GM12878 (cell line): ENCODE measurements around the gene MIA. TPM values are rescaled to one million over a fixed set of nuclear protein-coding genes. Genes with fewer than 3 reads are reported as not detected.

Experiments used
- CHD4 ChIP-seq: fragments of 200-600 bp; sonication (generic); IDR thresholded peaks from 2 replicates; pipeline ENCODE4 v1.6.1; 2016; ENCODE audit warnings: mild to moderate bottlenecking
- CREB1 ChIP-seq: IDR thresholded peaks from 2 replicates; pipeline ENCODE4 v1.6.1; 2012; ENCODE audit warnings: low read depth, mild to moderate bottlenecking, inconsistent platforms
- CREM ChIP-seq: IDR thresholded peaks from 2 replicates; pipeline ENCODE4 v1.6.1; 2014; ENCODE audit warnings: antibody characterized with exemption, low read depth
- ESRRA ChIP-seq: IDR thresholded peaks from 2 replicates; pipeline ENCODE4 v1.6.1; 2012; ENCODE audit warnings: mild to moderate bottlenecking, low read length, improper control_type of control experiment
- FOS ChIP-seq: IDR thresholded peaks from 3 replicates; pipeline ENCODE4 v1.6.1; 2011; ENCODE audit warnings: borderline replicate concordance; ENCODE audit not compliant: insufficient read length; ENCODE audit errors: extremely low read depth
- GATAD2B ChIP-seq: fragments of 450-650 bp; conservative IDR thresholded peaks from 2 replicates; pipeline ENCODE4 v1.6.1; 2017; ENCODE audit warnings: low read depth, mild to moderate bottlenecking, moderate library complexity
- KDM1A ChIP-seq: fragments of 200-600 bp; sonication (generic); IDR thresholded peaks from 2 replicates; pipeline ENCODE4 v1.6.1; 2016; ENCODE audit warnings: borderline replicate concordance
- MEF2B ChIP-seq: fragments of 450-650 bp; IDR thresholded peaks from 2 replicates; pipeline ENCODE4 v1.6.1; 2018; ENCODE audit warnings: mild to moderate bottlenecking, moderate library complexity; ENCODE audit not compliant: partially characterized antibody, poor library complexity, severe bottlenecking
- MTA3 ChIP-seq: IDR thresholded peaks from 2 replicates; pipeline ENCODE4 v1.6.1; 2012; ENCODE audit warnings: low read length, inconsistent platforms, borderline replicate concordance
- NR2C1 ChIP-seq: fragments of 450-650 bp; IDR thresholded peaks from 2 replicates; pipeline ENCODE4 v1.6.1; 2017; ENCODE audit warnings: antibody characterized with exemption, mild to moderate bottlenecking, moderate library complexity
- NR2F1 ChIP-seq: fragments of 450-650 bp; conservative IDR thresholded peaks from 2 replicates; pipeline ENCODE4 v1.6.1; 2017; ENCODE audit warnings: mild to moderate bottlenecking
- PML ChIP-seq: IDR thresholded peaks from 2 replicates; pipeline ENCODE4 v1.6.1; 2012; ENCODE audit warnings: low read length, inconsistent platforms
- RELA ChIP-seq: fragments of 450-650 bp; IDR thresholded peaks from 2 replicates; pipeline ENCODE4 v1.8.0; 2014; ENCODE audit warnings: borderline replicate concordance; ENCODE audit not compliant: partially characterized antibody
- SIN3A ChIP-seq: IDR thresholded peaks from 2 replicates; pipeline ENCODE4 v1.6.1; 2012; ENCODE audit warnings: low read depth, low read length, improper control_type of control experiment
- STAT1 ChIP-seq: fragments of 450-650 bp; conservative IDR thresholded peaks from 2 replicates; pipeline ENCODE4 v1.6.1; 2014; ENCODE audit warnings: antibody characterized with exemption, mild to moderate bottlenecking
- STAT3 ChIP-seq: IDR thresholded peaks from 2 replicates; pipeline ENCODE4 v1.6.1; 2011; ENCODE audit warnings: low read depth, low read length, improper control_type of control experiment
- TCF12 ChIP-seq: IDR thresholded peaks from 2 replicates; pipeline ENCODE4 v1.6.1; 2011; ENCODE audit warnings: low read depth, mild to moderate bottlenecking, low read length
- TCF3 ChIP-seq: IDR thresholded peaks from 2 replicates; pipeline ENCODE4 v1.6.1; 2012; ENCODE audit warnings: low read depth, mild to moderate bottlenecking, low read length, borderline replicate concordance; ENCODE audit not compliant: insufficient read depth
- ZZZ3 ChIP-seq: IDR thresholded peaks from 2 replicates; pipeline ENCODE4 v1.6.1; 2011; ENCODE audit warnings: low read depth; ENCODE audit not compliant: control insufficient read depth, insufficient read length
- polyA plus RNA-seq, 11 experiments: library from polyadenylated mRNA; depleted of rRNA in 4 of 11; unstranded in 6 of 11; stranded (reverse) in 5 of 11; fragments of >200 nt; fragmentation: Nextera tagmentation in 4 of 11; fragmentation: Illumina TruSeq in 1 of 11; extraction: Ambion mirVana in 4 of 11; extraction: Trizol in 1 of 11; gene quantifications; 1 replicate in 1 of 11; 2 replicates in 10 of 11; pipeline versions ENCODE4 v1.2.1 to v1.2.3, GENCODE V29; 2011 to 2016; ENCODE audit warnings: inconsistent platforms in 2 of 11, missing spikeins in 2 of 11, low read depth in 1 of 11
- total RNA-seq, 4 experiments: library from RNA; depleted of rRNA in 3 of 4; stranded (reverse); fragments of >200 nt in 3 of 4; fragmentation: Illumina TruSeq in 1 of 4; extraction: Trizol in 1 of 4; gene quantifications; 2 replicates each; pipeline versions ENCODE4 v1.2.1 to v1.2.3, GENCODE V29; 2013 to 2021
- TF ChIP-seq, protein P1 (sequence below): fragments of 450-650 bp; IDR thresholded peaks from 2 replicates; pipeline ENCODE4 v1.6.1; 2017; ENCODE audit warnings: low read depth, mild to moderate bottlenecking, moderate library complexity
- TF ChIP-seq, protein P2 (sequence below): IDR thresholded peaks from 2 replicates; pipeline ENCODE4 v1.6.1; 2012; ENCODE audit warnings: low read depth, low read length, improper control_type of control experiment
- TF ChIP-seq, protein P3 (sequence below): fragments of 450-650 bp; conservative IDR thresholded peaks from 2 replicates; pipeline ENCODE4 v1.6.1; 2017; ENCODE audit warnings: mild to moderate bottlenecking, moderate library complexity

The MIA gene
- total and polyA plus RNA-seq, 10 of the 15 experiments (the other 5 are each of a cell fraction or from before 2014, with no cell fraction given): 0.16 to 2.7 (median 1.4) TPM; not detected in 3

DNA sequence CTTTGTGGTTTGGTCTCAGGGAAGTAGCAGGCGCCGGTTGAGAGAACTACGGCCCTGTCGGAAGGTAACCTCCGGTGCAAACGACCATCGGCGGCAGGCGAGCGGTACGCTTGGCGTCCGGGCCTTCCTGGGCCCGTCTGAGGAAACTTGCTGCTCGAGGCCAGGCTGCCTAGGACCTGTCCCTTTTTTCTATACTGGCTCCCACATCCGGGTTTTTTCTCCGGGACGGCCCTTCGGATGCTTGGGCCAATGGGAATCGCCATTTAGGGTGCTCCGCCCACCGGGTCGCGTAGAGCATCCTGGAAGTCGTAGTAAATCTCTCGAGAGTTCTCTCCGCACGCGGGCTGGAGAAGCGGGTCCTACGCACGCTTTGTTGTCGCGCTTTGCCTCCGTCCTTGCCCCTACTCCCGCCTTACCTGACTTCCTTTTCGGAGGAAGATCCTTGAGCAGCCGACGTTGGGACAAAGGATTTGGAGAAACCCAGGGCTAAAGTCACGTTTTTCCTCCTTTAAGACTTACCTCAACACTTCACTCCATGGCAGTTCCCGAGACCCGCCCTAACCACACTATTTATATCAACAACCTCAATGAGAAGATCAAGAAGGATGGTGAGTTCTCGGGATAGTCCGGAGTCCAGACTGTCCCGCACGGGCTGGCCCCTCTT, 24.3 kb upstream of the MIA start, which contains the start of gene SNRPA (continued):
- TF ChIP-seq, protein P1, sequence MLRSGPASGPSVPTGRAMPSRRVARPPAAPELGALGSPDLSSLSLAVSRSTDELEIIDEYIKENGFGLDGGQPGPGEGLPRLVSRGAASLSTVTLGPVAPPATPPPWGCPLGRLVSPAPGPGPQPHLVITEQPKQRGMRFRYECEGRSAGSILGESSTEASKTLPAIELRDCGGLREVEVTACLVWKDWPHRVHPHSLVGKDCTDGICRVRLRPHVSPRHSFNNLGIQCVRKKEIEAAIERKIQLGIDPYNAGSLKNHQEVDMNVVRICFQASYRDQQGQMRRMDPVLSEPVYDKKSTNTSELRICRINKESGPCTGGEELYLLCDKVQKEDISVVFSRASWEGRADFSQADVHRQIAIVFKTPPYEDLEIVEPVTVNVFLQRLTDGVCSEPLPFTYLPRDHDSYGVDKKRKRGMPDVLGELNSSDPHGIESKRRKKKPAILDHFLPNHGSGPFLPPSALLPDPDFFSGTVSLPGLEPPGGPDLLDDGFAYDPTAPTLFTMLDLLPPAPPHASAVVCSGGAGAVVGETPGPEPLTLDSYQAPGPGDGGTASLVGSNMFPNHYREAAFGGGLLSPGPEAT: peak; percentile 4; the same call in 1 of the 2 replicates
- TF ChIP-seq GATAD2B (peak; percentile 11; the same call in 1 of the 2 replicates), TCF3 (0 out of 2 replicates have a peak, but pooled peaks have one; percentile 26), STAT3 (0 out of 2 replicates have a peak, but pooled peaks have one; percentile 14), STAT1 (0 out of 2 replicates have a peak, but pooled peaks have one; percentile 33), MEF2B (no peak), NR2C1 (peak; percentile 57; the same call in 1 of the 2 replicates), RELA (no peak), SIN3A (peak; percentile 79; the same call in 1 of the 2 replicates), TCF12 (peak; percentile 30; the same call in 1 of the 2 replicates), FOS (no peak), PML (peak; percentile 97), CREB1 (peak; percentile 56; the same call in 1 of the 2 replicates), NR2F1 (no peak), CREM (peak; percentile 42; the same call in 1 of the 2 replicates), KDM1A (no peak), CHD4 (no peak), ESRRA (peak; percentile 56; the same call in 1 of the 2 replicates), ZZZ3 (no peak), MTA3 (no peak; the same call in 1 of the 2 replicates)
- TF ChIP-seq, protein P2, sequence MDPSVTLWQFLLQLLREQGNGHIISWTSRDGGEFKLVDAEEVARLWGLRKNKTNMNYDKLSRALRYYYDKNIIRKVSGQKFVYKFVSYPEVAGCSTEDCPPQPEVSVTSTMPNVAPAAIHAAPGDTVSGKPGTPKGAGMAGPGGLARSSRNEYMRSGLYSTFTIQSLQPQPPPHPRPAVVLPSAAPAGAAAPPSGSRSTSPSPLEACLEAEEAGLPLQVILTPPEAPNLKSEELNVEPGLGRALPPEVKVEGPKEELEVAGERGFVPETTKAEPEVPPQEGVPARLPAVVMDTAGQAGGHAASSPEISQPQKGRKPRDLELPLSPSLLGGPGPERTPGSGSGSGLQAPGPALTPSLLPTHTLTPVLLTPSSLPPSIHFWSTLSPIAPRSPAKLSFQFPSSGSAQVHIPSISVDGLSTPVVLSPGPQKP: 0 out of 2 replicates have a peak, but pooled peaks have one; percentile 27
- TF ChIP-seq, protein P3, sequence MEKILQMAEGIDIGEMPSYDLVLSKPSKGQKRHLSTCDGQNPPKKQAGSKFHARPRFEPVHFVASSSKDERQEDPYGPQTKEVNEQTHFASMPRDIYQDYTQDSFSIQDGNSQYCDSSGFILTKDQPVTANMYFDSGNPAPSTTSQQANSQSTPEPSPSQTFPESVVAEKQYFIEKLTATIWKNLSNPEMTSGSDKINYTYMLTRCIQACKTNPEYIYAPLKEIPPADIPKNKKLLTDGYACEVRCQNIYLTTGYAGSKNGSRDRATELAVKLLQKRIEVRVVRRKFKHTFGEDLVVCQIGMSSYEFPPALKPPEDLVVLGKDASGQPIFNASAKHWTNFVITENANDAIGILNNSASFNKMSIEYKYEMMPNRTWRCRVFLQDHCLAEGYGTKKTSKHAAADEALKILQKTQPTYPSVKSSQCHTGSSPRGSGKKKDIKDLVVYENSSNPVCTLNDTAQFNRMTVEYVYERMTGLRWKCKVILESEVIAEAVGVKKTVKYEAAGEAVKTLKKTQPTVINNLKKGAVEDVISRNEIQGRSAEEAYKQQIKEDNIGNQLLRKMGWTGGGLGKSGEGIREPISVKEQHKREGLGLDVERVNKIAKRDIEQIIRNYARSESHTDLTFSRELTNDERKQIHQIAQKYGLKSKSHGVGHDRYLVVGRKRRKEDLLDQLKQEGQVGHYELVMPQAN: peak; percentile 89
- TF ChIP-seq, all 136 proteins: peak for 45
